ENCODE results near the gene ST3GAL2.

ST3GAL2 gene

GRCh38 chr16:70472786-70473433, 34.0 kb upstream of the ST3GAL2 start:
- H3K27ac Mint-ChIP-seq = peak overlapping the region; percentile 89
- no peak overlapping the region for H3K4me3 Mint-ChIP-seq
- DNase-seq (ENCODE audit: low spot score in 2 of 2) = no peak
- peaks cover 13% of the 10 kb centered on the region for H3K4me1 Mint-ChIP-seq
- H3K9me3 Mint-ChIP-seq = no peaks in the 10 kb centered on the region
- no peaks in the 10 kb centered on the region for H3K36me3 Mint-ChIP-seq
- ATAC-seq = no peak

- no peaks in the 10 kb centered on the region for H3K9me3 Mint-ChIP-seq
- ATAC-seq (no peak), DNase-seq (ENCODE audit: low spot score in 2 of 2) (no peak)
- no peaks in the 10 kb centered on the region for H3K36me3 Mint-ChIP-seq
- peaks cover under 1% of the 10 kb centered on the region for H3K4me1 Mint-ChIP-seq
- H3K27ac Mint-ChIP-seq = peak overlapping the region; percentile 73
- H3K4me3 Mint-ChIP-seq = no peak overlapping the region
Observed at GRCh38 chr16:70470927-70471341, 32.0 kb upstream of the ST3GAL2 start.

- no peak for DNase-seq (ENCODE audit: low spot score in 2 of 2)
- Mint-ChIP-seq H3K36me3 (no peaks in the 10 kb centered on the region), H3K4me3 (no peak overlapping the region), H3K9me3 (no peaks in the 10 kb centered on the region), H3K27ac (peak overlapping the region; percentile 73), H3K4me1 (no peaks in the 10 kb centered on the region)
- no peak for ATAC-seq
Observed at GRCh38 chr16:70470141-70470926, 31.4 kb upstream of the ST3GAL2 start.

GRCh38 chr16:70468776-70469525, 30.1 kb upstream of the ST3GAL2 start:
- H3K4me1 Mint-ChIP-seq = no peaks in the 10 kb centered on the region
- no peak for DNase-seq (ENCODE audit: low spot score in 2 of 2)
- H3K4me3 Mint-ChIP-seq = no peak overlapping the region
- H3K27ac Mint-ChIP-seq = peak overlapping the region; percentile 35
- H3K9me3 Mint-ChIP-seq = no peaks in the 10 kb centered on the region
- H3K36me3 Mint-ChIP-seq = peaks cover 6% of the 10 kb centered on the region
- ATAC-seq = no peak

- Mint-ChIP-seq H3K27ac (no peak overlapping the region), H3K4me1 (no peaks in the 10 kb centered on the region), H3K36me3 (peaks cover 6% of the 10 kb centered on the region), H3K9me3 (no peaks in the 10 kb centered on the region), H3K4me3 (no peak overlapping the region)
- DNase-seq (ENCODE audit: low spot score in 2 of 2) = no peak
- ATAC-seq = no peak
Observed at GRCh38 chr16:70467608-70468007, 28.7 kb upstream of the ST3GAL2 start.

- Mint-ChIP-seq H3K36me3 (peaks cover 6% of the 10 kb centered on the region), H3K4me3 (no peak overlapping the region), H3K4me1 (no peaks in the 10 kb centered on the region), H3K27ac (no peak overlapping the region), H3K9me3 (no peaks in the 10 kb centered on the region)
- DNase-seq (ENCODE audit: low spot score in 2 of 2) = no peak
- no peak for ATAC-seq
Observed at GRCh38 chr16:70467113-70467512, 28.2 kb upstream of the ST3GAL2 start.

- no peak for DNase-seq (ENCODE audit: low spot score in 2 of 2)
- Mint-ChIP-seq H3K27ac (no peak overlapping the region), H3K36me3 (peaks cover 6% of the 10 kb centered on the region), H3K4me3 (no peak overlapping the region), H3K4me1 (no peaks in the 10 kb centered on the region), H3K9me3 (no peaks in the 10 kb centered on the region)
- ATAC-seq = peak; percentile 6
Observed at GRCh38 chr16:70466805-70467076, 27.8 kb upstream of the ST3GAL2 start.

GRCh38 chr16:70465999-70466804, 27.3 kb upstream of the ST3GAL2 start:
- H3K9me3 Mint-ChIP-seq = no peaks in the 10 kb centered on the region
- no peak for ATAC-seq
- no peak overlapping the region for H3K27ac Mint-ChIP-seq

GRCh38 chr16:70463235-70463634, 24.3 kb upstream of the ST3GAL2 start:
- ATAC-seq (no peak), DNase-seq (ENCODE audit: low spot score in 2 of 2) (no peak)
- peaks cover 6% of the 10 kb centered on the region for H3K36me3 Mint-ChIP-seq
- H3K4me1 Mint-ChIP-seq = peaks cover 5% of the 10 kb centered on the region
- H3K4me3 Mint-ChIP-seq = no peak overlapping the region
- H3K9me3 Mint-ChIP-seq = no peaks in the 10 kb centered on the region
- H3K27ac Mint-ChIP-seq = no peak overlapping the region

More at GRCh38 chr16:70465999-70466804, 27.3 kb upstream of the ST3GAL2 start:
- H3K36me3 Mint-ChIP-seq = peaks cover 6% of the 10 kb centered on the region
- H3K4me3 Mint-ChIP-seq = no peak overlapping the region
- no peak for DNase-seq (ENCODE audit: low spot score in 2 of 2)
- H3K4me1 Mint-ChIP-seq = peaks cover under 1% of the 10 kb centered on the region

GRCh38 chr16:70460737-70461261, 21.9 kb upstream of the ST3GAL2 start:
- DNase-seq (ENCODE audit: low spot score in 2 of 2) (no peak), ATAC-seq (no peak)
- H3K27ac Mint-ChIP-seq = no peak overlapping the region
- peaks cover 11% of the 10 kb centered on the region for H3K4me1 Mint-ChIP-seq
- peaks cover 6% of the 10 kb centered on the region for H3K36me3 Mint-ChIP-seq
- no peaks in the 10 kb centered on the region for H3K9me3 Mint-ChIP-seq
- H3K4me3 Mint-ChIP-seq = no peak overlapping the region

GRCh38 chr16:70457446-70458166, 18.7 kb upstream of the ST3GAL2 start:
- ATAC-seq = no peak
- no peaks in the 10 kb centered on the region for H3K9me3 Mint-ChIP-seq
- H3K36me3 Mint-ChIP-seq = no peaks in the 10 kb centered on the region
- no peak overlapping the region for H3K27ac Mint-ChIP-seq
- peaks cover 18% of the 10 kb centered on the region for H3K4me1 Mint-ChIP-seq
- no peak for DNase-seq (ENCODE audit: low spot score in 2 of 2)
- H3K4me3 Mint-ChIP-seq = no peak overlapping the region

- Mint-ChIP-seq H3K4me1 (peaks cover 15% of the 10 kb centered on the region), H3K9me3 (no peaks in the 10 kb centered on the region), H3K4me3 (peak overlapping the region; percentile 81), H3K36me3 (no peaks in the 10 kb centered on the region), H3K27ac (no peak overlapping the region)
- DNase-seq (ENCODE audit: low spot score in 2 of 2) = no peak
- ATAC-seq = no peak
Observed at GRCh38 chr16:70455910-70456309, 17.0 kb upstream of the ST3GAL2 start.

- DNase-seq (ENCODE audit: low spot score in 2 of 2) (peak; percentile 68 to 91), ATAC-seq (peak; percentile 94)
- H3K4me3 Mint-ChIP-seq = peak within 1 kb of the TSS; percentile 81
- peaks cover 13% of the 10 kb centered on the region for H3K4me1 Mint-ChIP-seq
- H3K36me3 Mint-ChIP-seq = no peaks in the 10 kb centered on the region
- H3K9me3 Mint-ChIP-seq = no peaks in the 10 kb centered on the region
- peak within 1 kb of the TSS; percentile 94 for H3K27ac Mint-ChIP-seq
Observed at GRCh38 chr16:70454222-70455034, 15.5 kb upstream of the ST3GAL2 start, which contains the start of gene FCSK. Gene FCSK (plus strand): TSS chr16:70454595. CDS start chr16:70463191, 8,596 bp downstream.

- peak overlapping the region; percentile 94 for H3K27ac Mint-ChIP-seq
- no peaks in the 10 kb centered on the region for H3K9me3 Mint-ChIP-seq
- no peaks in the 10 kb centered on the region for H3K36me3 Mint-ChIP-seq
- no peak for ATAC-seq
- peaks cover 13% of the 10 kb centered on the region for H3K4me1 Mint-ChIP-seq
- H3K4me3 Mint-ChIP-seq = peak overlapping the region; percentile 81
- DNase-seq (ENCODE audit: low spot score in 2 of 2) = no peak
Observed at GRCh38 chr16:70453892-70454221, 15.0 kb upstream of the ST3GAL2 start.
